Non-pigmented ciliary epithelial cell (primary cell): Measurements from ENCODE around the gene FABP7.

Experiments
- DNase-seq: peaks from one replicate; pipeline ENCODE4 v3.0.0-alpha.2; 2010; ENCODE audit warnings: low read depth

FABP7 gene

GRCh38 chr6:122798099-122798641 lies 18.7 kb downstream of the FABP7 start:
- DNase-seq: no peak

GRCh38 chr6:122799140-122799745 lies 19.7 kb downstream of the FABP7 start:
- no peak for DNase-seq

- no peak for DNase-seq
Measured at GRCh38 chr6:122799916-122800686, 20.6 kb downstream of the FABP7 start.

GRCh38 chr6:122800906-122801305 lies 21.4 kb downstream of the FABP7 start:
- DNase-seq: no peak

- DNase-seq: no peak
Measured at GRCh38 chr6:122801397-122801796, 21.9 kb downstream of the FABP7 start.

- no peak for DNase-seq
Measured at GRCh38 chr6:122803171-122803661, 23.7 kb downstream of the FABP7 start.

- DNase-seq: no peak
Measured at GRCh38 chr6:122804962-122805485, 25.5 kb downstream of the FABP7 start.

GRCh38 chr6:122806291-122806690 lies 26.8 kb downstream of the FABP7 start:
- no peak for DNase-seq

- no peak for DNase-seq
Measured at GRCh38 chr6:122808121-122808885, 28.8 kb downstream of the FABP7 start.

- DNase-seq: no peak
Measured at GRCh38 chr6:122809001-122809400, 29.5 kb downstream of the FABP7 start.

GRCh38 chr6:122809691-122810090 lies 30.2 kb downstream of the FABP7 start:
- no peak for DNase-seq

GRCh38 chr6:122810189-122810588 lies 30.7 kb downstream of the FABP7 start:
- DNase-seq: no peak

GRCh38 chr6:122817358-122817757 lies 37.8 kb downstream of the FABP7 start:
- no peak for DNase-seq

GRCh38 chr6:122817766-122818165 lies 38.2 kb downstream of the FABP7 start:
- DNase-seq: no peak

- no peak for DNase-seq
Measured at GRCh38 chr6:122818866-122819265, 39.4 kb downstream of the FABP7 start.

- DNase-seq: no peak
Measured at GRCh38 chr6:122821095-122821494, 41.6 kb downstream of the FABP7 start.

- DNase-seq: no peak
Measured at GRCh38 chr6:122825163-122825562, 45.6 kb downstream of the FABP7 start.

- no peak for DNase-seq
Measured at GRCh38 chr6:122829456-122829855, 49.9 kb downstream of the FABP7 start.

GRCh38 chr6:122831511-122831910 lies 52.0 kb downstream of the FABP7 start:
- DNase-seq: no peak

- no peak for DNase-seq
Measured at GRCh38 chr6:122832459-122832858, 52.9 kb downstream of the FABP7 start.

- DNase-seq: no peak
Measured at GRCh38 chr6:122833021-122833491, 53.5 kb downstream of the FABP7 start.
